ENCODE measurements around the gene MTCH1. TPM values are rescaled to one million over a fixed set of nuclear protein-coding genes. Genes with fewer than 3 reads are reported as not detected.
A peak's percentile ranks its signal among the peaks of the same experiment; 100 is the strongest.

Gene MTCH1
- total RNA-seq, 1 donor from 2014 or later = 163 TPM

DNA sequence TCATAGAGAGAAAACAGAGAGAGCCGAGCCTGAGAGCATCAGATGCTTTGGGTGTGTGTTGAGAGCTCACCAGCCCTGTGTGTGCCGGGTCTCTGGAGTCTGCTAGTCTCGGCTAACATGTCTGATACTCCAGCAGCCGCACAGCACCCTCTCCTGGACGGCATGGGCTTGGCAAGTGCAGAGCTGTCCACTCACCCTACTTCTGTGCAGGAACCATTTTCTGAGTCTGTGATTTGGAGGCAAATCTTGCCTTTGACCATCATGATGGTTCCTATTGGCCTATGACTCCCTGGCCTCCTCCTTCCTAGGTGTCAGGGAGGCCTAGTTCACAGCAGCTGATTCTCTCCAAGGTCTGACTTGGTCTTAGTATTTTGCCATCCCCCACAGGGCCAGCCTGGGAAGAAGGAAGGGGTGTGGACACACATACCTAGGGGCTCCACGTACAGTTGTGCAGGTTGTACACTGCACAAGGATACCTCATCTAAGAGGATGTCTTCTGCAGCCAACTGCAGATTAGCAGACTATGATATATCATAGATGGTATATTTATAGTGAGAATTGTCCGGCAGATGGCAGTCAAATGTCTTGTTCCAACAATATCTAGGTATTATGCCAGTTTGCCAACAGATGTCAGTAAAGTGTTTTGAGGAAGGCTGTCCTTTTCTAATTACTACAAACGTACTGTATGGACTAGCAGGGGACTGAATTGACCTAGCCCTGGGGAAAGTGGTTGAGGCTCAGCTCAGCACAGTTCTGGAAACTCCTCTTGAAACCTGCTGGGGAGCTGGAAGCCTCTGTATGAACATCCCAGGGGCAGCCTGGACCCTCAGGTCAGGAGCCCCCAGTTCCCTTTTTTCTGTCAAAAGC, 32.4 kb upstream of the MTCH1 start:
- TF ChIP-seq, protein P1, sequence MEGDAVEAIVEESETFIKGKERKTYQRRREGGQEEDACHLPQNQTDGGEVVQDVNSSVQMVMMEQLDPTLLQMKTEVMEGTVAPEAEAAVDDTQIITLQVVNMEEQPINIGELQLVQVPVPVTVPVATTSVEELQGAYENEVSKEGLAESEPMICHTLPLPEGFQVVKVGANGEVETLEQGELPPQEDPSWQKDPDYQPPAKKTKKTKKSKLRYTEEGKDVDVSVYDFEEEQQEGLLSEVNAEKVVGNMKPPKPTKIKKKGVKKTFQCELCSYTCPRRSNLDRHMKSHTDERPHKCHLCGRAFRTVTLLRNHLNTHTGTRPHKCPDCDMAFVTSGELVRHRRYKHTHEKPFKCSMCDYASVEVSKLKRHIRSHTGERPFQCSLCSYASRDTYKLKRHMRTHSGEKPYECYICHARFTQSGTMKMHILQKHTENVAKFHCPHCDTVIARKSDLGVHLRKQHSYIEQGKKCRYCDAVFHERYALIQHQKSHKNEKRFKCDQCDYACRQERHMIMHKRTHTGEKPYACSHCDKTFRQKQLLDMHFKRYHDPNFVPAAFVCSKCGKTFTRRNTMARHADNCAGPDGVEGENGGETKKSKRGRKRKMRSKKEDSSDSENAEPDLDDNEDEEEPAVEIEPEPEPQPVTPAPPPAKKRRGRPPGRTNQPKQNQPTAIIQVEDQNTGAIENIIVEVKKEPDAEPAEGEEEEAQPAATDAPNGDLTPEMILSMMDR (conservative IDR thresholded peaks at IDR 0.05) = peak; percentile 95
- Mint-ChIP-seq H3K9me3 (no peaks in the 10 kb centered on the region), H3K27ac (peak overlapping the region; percentile 54), H3K27me3 (no peaks in the 10 kb centered on the region), H3K36me3 (no peaks in the 10 kb centered on the region), H3K4me1 (ENCODE audit: unreplicated experiment) (peaks cover 28% of the 10 kb centered on the region), H3K4me3 (no peak overlapping the region)
- DNase-seq (ENCODE audit: extremely low spot score, unreplicated experiment) = peak; percentile 90

DNA sequence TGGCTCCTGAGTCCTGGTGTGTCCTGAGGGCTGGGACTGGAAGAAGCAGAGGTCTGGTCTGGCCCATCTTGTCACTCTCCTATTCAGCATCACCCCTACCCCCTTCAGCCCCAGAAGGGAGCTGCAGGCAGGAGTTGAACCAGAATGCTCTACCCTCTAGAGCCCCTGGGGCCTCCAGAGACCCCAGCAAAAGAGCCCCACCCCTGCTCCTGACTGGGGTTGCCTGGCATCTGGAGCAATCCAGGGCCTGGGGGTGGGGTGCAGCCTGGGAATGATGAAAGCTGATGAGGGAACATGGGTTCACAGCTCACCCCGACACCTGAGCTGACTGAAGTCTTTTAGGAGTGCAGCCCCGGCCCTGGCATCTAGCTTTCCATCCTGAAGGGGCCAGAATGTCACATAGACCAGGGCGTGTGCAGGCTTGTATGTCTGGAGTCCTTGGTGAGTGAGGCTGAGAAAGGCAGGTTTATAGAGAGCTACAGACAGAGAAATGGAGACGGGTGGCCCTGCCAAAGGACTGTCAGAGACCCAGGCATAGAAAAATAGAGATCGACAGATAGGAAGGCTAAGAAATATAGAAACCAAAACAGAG, 31.7 kb upstream of the MTCH1 start:
- Mint-ChIP-seq H3K27ac (peak overlapping the region; percentile 54), H3K27me3 (no peaks in the 10 kb centered on the region), H3K4me1 (ENCODE audit: unreplicated experiment) (peaks cover 21% of the 10 kb centered on the region), H3K4me3 (no peak overlapping the region), H3K9me3 (no peaks in the 10 kb centered on the region), H3K36me3 (no peaks in the 10 kb centered on the region)
- DNase-seq (ENCODE audit: extremely low spot score, unreplicated experiment) = no peak
- TF ChIP-seq, protein P1 (conservative IDR thresholded peaks at IDR 0.05) = no peak

DNA sequence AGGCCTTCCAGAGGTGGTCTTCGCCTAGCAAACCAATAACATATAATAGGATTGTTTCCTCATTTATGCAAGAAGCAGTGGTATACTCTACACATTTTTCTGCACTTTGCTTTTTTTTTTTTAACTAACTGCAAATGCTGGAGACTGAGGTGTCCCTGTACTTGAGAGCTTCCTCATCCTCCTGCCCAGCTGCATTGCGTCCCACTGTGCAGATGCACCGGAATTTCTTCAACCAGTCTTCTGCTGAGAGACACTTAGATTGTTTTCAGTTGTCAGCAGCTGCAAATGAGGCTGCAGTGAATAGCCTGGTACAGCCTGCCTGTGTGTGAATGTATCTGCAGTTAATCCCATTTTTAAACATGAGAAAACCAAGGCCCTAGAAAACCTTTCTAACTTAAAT, 31.0 kb upstream of the MTCH1 start:
- no peak for DNase-seq (ENCODE audit: extremely low spot score, unreplicated experiment)
- Mint-ChIP-seq H3K4me3 (no peak overlapping the region), H3K4me1 (ENCODE audit: unreplicated experiment) (peaks cover 20% of the 10 kb centered on the region), H3K36me3 (no peaks in the 10 kb centered on the region), H3K27me3 (no peaks in the 10 kb centered on the region), H3K27ac (no peak overlapping the region), H3K9me3 (no peaks in the 10 kb centered on the region)
- TF ChIP-seq, protein P1 (conservative IDR thresholded peaks at IDR 0.05) = no peak

DNA sequence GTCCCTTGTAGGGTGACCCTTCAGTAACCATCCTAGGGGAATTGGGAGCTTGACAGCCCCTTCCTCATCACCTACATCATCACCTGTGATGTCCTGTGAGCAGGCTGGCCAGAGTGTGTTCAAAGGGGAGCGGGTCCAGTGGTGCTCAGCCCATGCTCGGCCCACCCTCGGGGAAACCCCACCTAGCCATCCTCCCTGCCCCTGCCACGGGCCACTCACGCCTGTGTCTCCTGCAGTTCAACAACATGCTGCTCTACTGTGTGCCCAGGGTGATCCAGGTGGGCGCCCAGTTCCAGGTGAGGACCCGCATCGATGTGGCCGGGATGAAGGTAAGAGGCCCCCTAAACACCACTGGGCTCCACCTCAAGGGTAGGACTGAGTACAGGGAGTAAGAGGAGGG, 29.5 kb upstream of the MTCH1 start:
- Mint-ChIP-seq H3K4me1 (ENCODE audit: unreplicated experiment) (peaks cover 14% of the 10 kb centered on the region), H3K27me3 (no peaks in the 10 kb centered on the region), H3K27ac (no peak overlapping the region), H3K36me3 (no peaks in the 10 kb centered on the region), H3K4me3 (no peak overlapping the region), H3K9me3 (no peaks in the 10 kb centered on the region)
- DNase-seq (ENCODE audit: extremely low spot score, unreplicated experiment) = no peak
- TF ChIP-seq, protein P1 (conservative IDR thresholded peaks at IDR 0.05) = no peak

DNA sequence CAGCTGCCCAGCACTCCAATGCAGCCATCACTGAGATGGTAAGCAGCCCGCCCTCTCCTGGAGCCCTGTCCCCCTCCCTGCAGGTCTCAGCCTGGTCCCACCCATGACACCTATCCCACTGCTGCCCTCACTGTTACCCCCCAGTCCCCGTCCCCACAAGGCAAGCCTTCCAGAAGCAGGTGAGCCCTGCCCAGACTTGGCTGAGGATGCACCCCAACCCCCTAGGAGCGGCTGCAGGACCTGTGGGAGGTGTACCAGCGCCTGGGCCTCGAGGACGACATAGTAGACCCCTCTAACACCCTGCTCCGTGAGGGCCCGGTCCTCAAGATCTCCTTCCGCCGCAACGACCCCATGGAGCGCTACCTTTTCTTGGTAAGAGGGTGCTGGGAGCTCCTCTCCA, 28.7 kb upstream of the MTCH1 start:
- peaks cover 14% of the 10 kb centered on the region for H3K4me1 Mint-ChIP-seq (ENCODE audit: unreplicated experiment)
- no peaks in the 10 kb centered on the region for H3K36me3 Mint-ChIP-seq
- H3K9me3 Mint-ChIP-seq = no peaks in the 10 kb centered on the region
- no peak overlapping the region for H3K27ac Mint-ChIP-seq
- DNase-seq (ENCODE audit: extremely low spot score, unreplicated experiment) = no peak
- H3K27me3 Mint-ChIP-seq = no peaks in the 10 kb centered on the region
- H3K4me3 Mint-ChIP-seq = no peak overlapping the region
- TF ChIP-seq, protein P1 (conservative IDR thresholded peaks at IDR 0.05) = no peak
